HepG2 (cell line): ENCODE results near the gene HIPK4. TPM values are rescaled to one million over a fixed set of nuclear protein-coding genes. Genes with fewer than 3 reads are reported as not detected.
A peak's percentile ranks its signal among the peaks of the same experiment; 100 is the strongest.

Source experiments
- ATF3 ChIP-seq: sonication (generic); formaldehyde crosslinking; IDR thresholded peaks from 2 replicates; pipeline ENCODE4 v1.4.0; 2020; ENCODE audit warnings: missing genetic modification reagents
- CBX2 ChIP-seq, 2 experiments: fragments of 200-600 bp in 1 of 2; sonication (generic); formaldehyde crosslinking in 1 of 2; IDR thresholded peaks; 2 replicates each; pipeline versions ENCODE4 v1.7.0 to v1.8.1; 2018 to 2022; ENCODE audit warnings: low read depth in 2 of 2, low read length in 1 of 2, mild to moderate bottlenecking in 1 of 2, missing genetic modification reagents in 1 of 2
- GPBP1L1 ChIP-seq: sonication (generic); formaldehyde crosslinking; IDR thresholded peaks from 2 replicates; pipeline ENCODE4 v1.5.0; 2020; ENCODE audit warnings: mild to moderate bottlenecking, missing genetic modification reagents
- ISL2 ChIP-seq: sonication (generic); formaldehyde crosslinking; IDR thresholded peaks from 2 replicates; pipeline ENCODE4 v1.5.0; 2020; ENCODE audit warnings: missing genetic modification reagents
- NFATC3 ChIP-seq: sonication (generic); formaldehyde crosslinking; IDR thresholded peaks from 2 replicates; pipeline ENCODE4 v1.5.1; 2020; ENCODE audit warnings: mild to moderate bottlenecking, missing genetic modification reagents
- PLRG1 ChIP-seq: fragments of 450-650 bp; conservative IDR thresholded peaks from 2 replicates; pipeline ENCODE4 v1.6.1; 2016
- RBFOX2 ChIP-seq: fragments of 200-400 bp; formaldehyde crosslinking; IDR thresholded peaks from 2 replicates; pipeline ENCODE4 v1.6.1; 2017; ENCODE audit warnings: low read depth, mild to moderate bottlenecking, low read length
- SP2 ChIP-seq: sonication (generic); formaldehyde crosslinking; IDR thresholded peaks from 2 replicates; pipeline ENCODE4 v1.5.1; 2020; ENCODE audit warnings: mild to moderate bottlenecking, missing genetic modification reagents
- TAF15 ChIP-seq: fragments of 200-400 bp; formaldehyde crosslinking; IDR thresholded peaks from one replicate; pipeline ENCODE4 v1.6.1; 2018; ENCODE audit warnings: mild to moderate bottlenecking, low read depth, low read length; ENCODE audit not compliant: poor library complexity, severe bottlenecking
- TRIM24 ChIP-seq: sonication (generic); formaldehyde crosslinking; IDR thresholded peaks from 2 replicates; pipeline ENCODE4 v1.8.0; 2022; ENCODE audit warnings: mild to moderate bottlenecking, missing genetic modification reagents
- ZNF296 ChIP-seq: sonication (generic); formaldehyde crosslinking; conservative IDR thresholded peaks from 2 replicates; pipeline ENCODE4 v1.5.0; 2020; ENCODE audit warnings: mild to moderate bottlenecking, missing genetic modification reagents
- polyA plus RNA-seq, 8 experiments: library from polyadenylated mRNA; depleted of rRNA in 3 of 8; stranded (reverse) in 7 of 8; unstranded in 1 of 8; fragments of >200 nt; fragmentation: Illumina TruSeq in 4 of 8; extraction: Trizol in 4 of 8; gene quantifications; 2 replicates each; pipeline versions ENCODE4 v1.2.1 to v1.2.3, GENCODE V29; 2011 to 2016; ENCODE audit warnings: low read depth in 4 of 8, missing spikeins in 1 of 8, mixed read lengths in 1 of 8; ENCODE audit not compliant: insufficient read depth in 1 of 8
- total RNA-seq, 5 experiments: library from RNA; depleted of rRNA; stranded (reverse); fragments of >200 nt; fragmentation: Illumina TruSeq; extraction: Trizol; gene quantifications; 2 replicates each; pipeline ENCODE4 v1.2.3, GENCODE V29; 2016; ENCODE audit warnings: low read depth in 1 of 5
- TF ChIP-seq, protein P1 (sequence below): sonication (generic); formaldehyde crosslinking; IDR thresholded peaks from 2 replicates; pipeline ENCODE4 v1.4.0; 2020; ENCODE audit warnings: mild to moderate bottlenecking, missing genetic modification reagents
- TF ChIP-seq, protein P2 (sequence below): sonication (generic); formaldehyde crosslinking; IDR thresholded peaks from 2 replicates; pipeline ENCODE4 v1.4.0; 2020; ENCODE audit warnings: missing genetic modification reagents, borderline replicate concordance
- TF ChIP-seq, protein P3 (sequence below): sonication (generic); formaldehyde crosslinking; IDR thresholded peaks from 2 replicates; pipeline ENCODE4 v1.9.0; 2021; ENCODE audit warnings: missing genetic modification reagents, borderline replicate concordance
- TF ChIP-seq, protein P4 (sequence below): sonication (generic); formaldehyde crosslinking; IDR thresholded peaks from 2 replicates; pipeline ENCODE4 v1.5.1; 2020; ENCODE audit warnings: mild to moderate bottlenecking, missing genetic modification reagents, borderline replicate concordance

HIPK4 gene
- total and polyA plus RNA-seq, 2 of the 13 experiments (the other 11 are each of a cell fraction or from before 2014, with no cell fraction given): 0.03 TPM; not detected in 1

GRCh38 chr19:40425450-40426287 is 35.7 kb upstream of the HIPK4 start, which contains the start of gene SERTAD1 (continued):
- TF ChIP-seq CBX2 (IDR thresholded peaks at IDR 0.05; ENCODE audit: low read depth, low read length) (peak; percentile 75; the same call in 1 of the 2 replicates), CBX2 (CRISPR knock-in tag; IDR thresholded peaks at IDR 0.05; ENCODE audit: low read depth) (no peak), TAF15 (peak; percentile 34), NFATC3 (CRISPR knock-in tag) (no peak), PLRG1 (no peak), SP2 (peak; percentile 77), ISL2 (CRISPR knock-in tag) (no peak; the same call in none of the 2 replicates), ATF3 (CRISPR knock-in tag) (0 out of 2 replicates have a peak, but pooled peaks have one; percentile 23), ZNF296 (CRISPR knock-in tag) (no peak), TRIM24 (CRISPR knock-in tag) (no peak), GPBP1L1 (CRISPR knock-in tag) (no peak), RBFOX2 (peak; percentile 89)
- TF ChIP-seq, protein P1, sequence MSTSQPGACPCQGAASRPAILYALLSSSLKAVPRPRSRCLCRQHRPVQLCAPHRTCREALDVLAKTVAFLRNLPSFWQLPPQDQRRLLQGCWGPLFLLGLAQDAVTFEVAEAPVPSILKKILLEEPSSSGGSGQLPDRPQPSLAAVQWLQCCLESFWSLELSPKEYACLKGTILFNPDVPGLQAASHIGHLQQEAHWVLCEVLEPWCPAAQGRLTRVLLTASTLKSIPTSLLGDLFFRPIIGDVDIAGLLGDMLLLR (CRISPR knock-in tag): no peak
- TF ChIP-seq, protein P2, sequence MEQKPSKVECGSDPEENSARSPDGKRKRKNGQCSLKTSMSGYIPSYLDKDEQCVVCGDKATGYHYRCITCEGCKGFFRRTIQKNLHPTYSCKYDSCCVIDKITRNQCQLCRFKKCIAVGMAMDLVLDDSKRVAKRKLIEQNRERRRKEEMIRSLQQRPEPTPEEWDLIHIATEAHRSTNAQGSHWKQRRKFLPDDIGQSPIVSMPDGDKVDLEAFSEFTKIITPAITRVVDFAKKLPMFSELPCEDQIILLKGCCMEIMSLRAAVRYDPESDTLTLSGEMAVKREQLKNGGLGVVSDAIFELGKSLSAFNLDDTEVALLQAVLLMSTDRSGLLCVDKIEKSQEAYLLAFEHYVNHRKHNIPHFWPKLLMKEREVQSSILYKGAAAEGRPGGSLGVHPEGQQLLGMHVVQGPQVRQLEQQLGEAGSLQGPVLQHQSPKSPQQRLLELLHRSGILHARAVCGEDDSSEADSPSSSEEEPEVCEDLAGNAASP (CRISPR knock-in tag): no peak
- TF ChIP-seq, protein P3, sequence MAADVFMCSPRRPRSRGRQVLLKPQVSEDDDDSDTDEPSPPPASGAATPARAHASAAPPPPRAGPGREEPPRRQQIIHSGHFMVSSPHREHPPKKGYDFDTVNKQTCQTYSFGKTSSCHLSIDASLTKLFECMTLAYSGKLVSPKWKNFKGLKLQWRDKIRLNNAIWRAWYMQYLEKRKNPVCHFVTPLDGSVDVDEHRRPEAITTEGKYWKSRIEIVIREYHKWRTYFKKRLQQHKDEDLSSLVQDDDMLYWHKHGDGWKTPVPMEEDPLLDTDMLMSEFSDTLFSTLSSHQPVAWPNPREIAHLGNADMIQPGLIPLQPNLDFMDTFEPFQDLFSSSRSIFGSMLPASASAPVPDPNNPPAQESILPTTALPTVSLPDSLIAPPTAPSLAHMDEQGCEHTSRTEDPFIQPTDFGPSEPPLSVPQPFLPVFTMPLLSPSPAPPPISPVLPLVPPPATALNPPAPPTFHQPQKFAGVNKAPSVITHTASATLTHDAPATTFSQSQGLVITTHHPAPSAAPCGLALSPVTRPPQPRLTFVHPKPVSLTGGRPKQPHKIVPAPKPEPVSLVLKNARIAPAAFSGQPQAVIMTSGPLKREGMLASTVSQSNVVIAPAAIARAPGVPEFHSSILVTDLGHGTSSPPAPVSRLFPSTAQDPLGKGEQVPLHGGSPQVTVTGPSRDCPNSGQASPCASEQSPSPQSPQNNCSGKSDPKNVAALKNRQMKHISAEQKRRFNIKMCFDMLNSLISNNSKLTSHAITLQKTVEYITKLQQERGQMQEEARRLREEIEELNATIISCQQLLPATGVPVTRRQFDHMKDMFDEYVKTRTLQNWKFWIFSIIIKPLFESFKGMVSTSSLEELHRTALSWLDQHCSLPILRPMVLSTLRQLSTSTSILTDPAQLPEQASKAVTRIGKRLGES (CRISPR knock-in tag): no peak
- TF ChIP-seq, protein P4, sequence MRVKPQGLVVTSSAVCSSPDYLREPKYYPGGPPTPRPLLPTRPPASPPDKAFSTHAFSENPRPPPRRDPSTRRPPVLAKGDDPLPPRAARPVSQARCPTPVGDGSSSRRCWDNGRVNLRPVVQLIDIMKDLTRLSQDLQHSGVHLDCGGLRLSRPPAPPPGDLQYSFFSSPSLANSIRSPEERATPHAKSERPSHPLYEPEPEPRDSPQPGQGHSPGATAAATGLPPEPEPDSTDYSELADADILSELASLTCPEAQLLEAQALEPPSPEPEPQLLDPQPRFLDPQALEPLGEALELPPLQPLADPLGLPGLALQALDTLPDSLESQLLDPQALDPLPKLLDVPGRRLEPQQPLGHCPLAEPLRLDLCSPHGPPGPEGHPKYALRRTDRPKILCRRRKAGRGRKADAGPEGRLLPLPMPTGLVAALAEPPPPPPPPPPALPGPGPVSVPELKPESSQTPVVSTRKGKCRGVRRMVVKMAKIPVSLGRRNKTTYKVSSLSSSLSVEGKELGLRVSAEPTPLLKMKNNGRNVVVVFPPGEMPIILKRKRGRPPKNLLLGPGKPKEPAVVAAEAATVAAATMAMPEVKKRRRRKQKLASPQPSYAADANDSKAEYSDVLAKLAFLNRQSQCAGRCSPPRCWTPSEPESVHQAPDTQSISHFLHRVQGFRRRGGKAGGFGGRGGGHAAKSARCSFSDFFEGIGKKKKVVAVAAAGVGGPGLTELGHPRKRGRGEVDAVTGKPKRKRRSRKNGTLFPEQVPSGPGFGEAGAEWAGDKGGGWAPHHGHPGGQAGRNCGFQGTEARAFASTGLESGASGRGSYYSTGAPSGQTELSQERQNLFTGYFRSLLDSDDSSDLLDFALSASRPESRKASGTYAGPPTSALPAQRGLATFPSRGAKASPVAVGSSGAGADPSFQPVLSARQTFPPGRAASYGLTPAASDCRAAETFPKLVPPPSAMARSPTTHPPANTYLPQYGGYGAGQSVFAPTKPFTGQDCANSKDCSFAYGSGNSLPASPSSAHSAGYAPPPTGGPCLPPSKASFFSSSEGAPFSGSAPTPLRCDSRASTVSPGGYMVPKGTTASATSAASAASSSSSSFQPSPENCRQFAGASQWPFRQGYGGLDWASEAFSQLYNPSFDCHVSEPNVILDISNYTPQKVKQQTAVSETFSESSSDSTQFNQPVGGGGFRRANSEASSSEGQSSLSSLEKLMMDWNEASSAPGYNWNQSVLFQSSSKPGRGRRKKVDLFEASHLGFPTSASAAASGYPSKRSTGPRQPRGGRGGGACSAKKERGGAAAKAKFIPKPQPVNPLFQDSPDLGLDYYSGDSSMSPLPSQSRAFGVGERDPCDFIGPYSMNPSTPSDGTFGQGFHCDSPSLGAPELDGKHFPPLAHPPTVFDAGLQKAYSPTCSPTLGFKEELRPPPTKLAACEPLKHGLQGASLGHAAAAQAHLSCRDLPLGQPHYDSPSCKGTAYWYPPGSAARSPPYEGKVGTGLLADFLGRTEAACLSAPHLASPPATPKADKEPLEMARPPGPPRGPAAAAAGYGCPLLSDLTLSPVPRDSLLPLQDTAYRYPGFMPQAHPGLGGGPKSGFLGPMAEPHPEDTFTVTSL (CRISPR knock-in tag): 0 out of 2 replicates have a peak, but pooled peaks have one; percentile 26
